GM12873 (cell line): ENCODE measurements around the gene ZBTB8A.

Source experiments
- CTCF ChIP-seq: IDR thresholded peaks from 2 replicates; pipeline ENCODE4 v1.5.1; 2012; ENCODE audit warnings: low read depth, mild to moderate bottlenecking, moderate library complexity, low read length, control low read depth; ENCODE audit not compliant: insufficient read depth; ENCODE audit errors: missing control alignments

Gene ZBTB8A

DNA sequence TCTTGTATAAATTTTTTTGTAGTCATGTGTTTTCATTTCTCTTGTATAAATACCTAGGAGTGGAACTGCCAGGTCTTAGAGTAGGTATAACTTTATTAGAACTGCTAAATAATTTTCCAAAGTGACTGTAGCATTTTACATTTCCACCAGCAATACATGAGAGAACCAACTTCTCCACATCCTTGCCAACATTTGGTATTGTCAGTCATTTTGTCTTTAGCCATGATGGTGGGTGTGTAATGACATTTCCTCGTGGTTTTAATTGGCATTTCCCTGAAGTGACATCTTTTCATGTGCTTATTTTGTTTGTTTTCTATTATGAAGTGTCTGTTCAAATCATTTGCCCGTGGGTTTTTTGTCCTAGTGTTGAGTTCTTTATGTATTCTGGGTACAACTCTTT is 29.7 kb downstream of the ZBTB8A start:
- TF ChIP-seq CTCF = no peak

GRCh38 chr1:32580348-32581017 is 41.3 kb downstream of the ZBTB8A start:
- no peak for TF ChIP-seq CTCF

GRCh38 chr1:32592943-32593342 is 53.7 kb downstream of the ZBTB8A start:
- TF ChIP-seq CTCF = no peak

- TF ChIP-seq CTCF = no peak
Observed at GRCh38 chr1:32600034-32600433, 60.8 kb downstream of the ZBTB8A start.

DNA sequence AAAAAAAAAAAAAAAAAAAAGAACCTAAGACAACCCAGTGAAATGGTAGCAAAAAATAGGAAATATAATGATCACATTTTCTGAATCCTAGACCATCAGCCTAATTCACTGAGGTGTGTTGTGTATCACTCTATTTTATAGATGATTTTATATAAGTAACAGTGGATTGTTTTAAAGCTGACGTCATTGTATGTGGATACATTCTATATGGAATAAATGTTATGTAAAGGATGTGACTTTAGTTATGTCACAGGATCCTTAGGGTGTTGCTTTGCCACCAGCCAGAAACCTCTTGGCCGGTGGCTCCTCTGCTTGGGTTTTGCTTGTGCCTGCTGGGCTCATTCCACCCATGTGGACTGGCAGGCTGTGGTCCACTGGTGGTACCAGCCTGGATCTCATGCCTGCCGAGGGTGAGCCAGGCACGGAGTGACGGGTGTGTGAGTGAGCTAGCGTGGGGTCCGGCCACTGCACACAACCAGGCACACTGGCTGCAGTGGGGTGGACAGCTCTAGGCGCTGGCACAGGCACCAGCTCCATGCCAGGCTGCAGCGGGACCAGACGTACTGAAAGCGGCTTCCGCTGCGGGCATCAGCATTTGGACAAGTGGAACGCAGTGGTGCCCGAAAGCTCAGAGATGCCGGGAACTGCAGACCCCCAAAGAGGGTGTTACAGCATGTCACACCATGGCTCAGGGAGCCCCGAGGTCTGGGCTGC is 66.6 kb downstream of the ZBTB8A start:
- no peak for TF ChIP-seq CTCF

DNA sequence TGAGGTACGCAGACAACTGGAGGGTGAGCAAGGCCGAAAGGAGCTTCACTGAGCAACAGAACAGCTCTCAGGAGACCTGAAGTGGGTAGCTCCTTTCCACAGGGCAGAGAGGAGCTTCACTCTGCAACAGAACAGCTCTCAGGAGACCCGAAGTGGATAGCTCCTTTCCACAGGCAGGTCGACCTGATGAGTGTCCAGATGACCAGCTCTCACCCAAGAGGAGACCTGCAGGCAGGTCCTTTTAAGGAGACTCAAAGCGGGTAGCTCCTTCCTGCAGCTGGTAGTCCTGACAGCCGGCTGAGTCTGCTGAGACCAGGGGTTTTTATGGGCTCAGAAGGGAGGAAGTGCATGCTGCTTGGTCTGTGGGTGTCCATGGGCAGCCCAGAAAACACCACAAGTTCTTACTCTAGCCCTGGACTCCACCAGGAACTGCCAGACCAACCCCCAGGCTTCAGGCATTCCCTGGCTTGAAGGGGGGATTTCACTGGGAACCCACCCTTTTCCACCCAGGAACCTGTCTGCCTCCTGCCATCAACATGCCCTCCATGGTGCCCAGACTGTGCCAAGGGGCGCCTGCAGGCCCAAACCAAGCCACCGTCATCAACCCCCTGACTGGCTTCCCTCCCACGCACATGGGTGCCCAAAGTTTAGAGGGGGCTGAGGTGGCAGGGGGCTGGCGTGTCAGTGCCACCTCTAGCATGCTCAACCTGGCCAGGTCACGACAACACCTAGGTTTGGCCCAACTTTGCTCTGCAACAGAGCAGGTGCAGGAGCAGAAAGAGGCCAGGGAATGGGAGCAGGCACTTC is 67.5 kb downstream of the ZBTB8A start:
- no peak for TF ChIP-seq CTCF

DNA sequence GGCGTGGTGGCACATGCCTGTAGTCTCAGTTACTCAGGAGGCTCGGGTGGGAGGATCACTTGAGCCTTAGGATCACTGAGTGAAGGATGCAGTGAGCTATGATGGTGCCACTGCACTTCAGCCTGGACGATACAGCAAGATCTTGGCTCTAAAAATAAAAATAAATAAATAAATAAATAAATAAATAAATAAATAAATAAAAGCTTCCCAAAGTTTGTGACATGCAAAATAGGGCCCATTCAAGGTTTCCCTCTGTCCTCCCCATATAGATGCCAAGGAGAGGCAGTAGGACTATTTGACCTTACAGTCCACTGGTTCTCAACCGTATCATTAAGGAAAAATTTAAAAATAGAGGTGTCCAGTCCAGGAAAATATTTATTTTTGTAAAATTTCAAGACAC is 70.0 kb downstream of the ZBTB8A start:
- no peak for TF ChIP-seq CTCF
